Retinal pigment epithelial cell (primary cell): ENCODE data around the gene RAPGEF6.

Experiments
- DNase-seq: peaks from one replicate; pipeline ENCODE4 v3.0.0-alpha.2; 2010; ENCODE audit warnings: low read depth
- H3K4me3 ChIP-seq: 2 replicates; pipeline ENCODE4 v1.5.1; 2011; ENCODE audit warnings: mild to moderate bottlenecking, low read length, control low read depth, moderate library complexity
- CTCF ChIP-seq: conservative IDR thresholded peaks from 2 replicates; pipeline ENCODE4 v1.5.1; 2011; ENCODE audit warnings: low read depth, low read length, control low read depth, inconsistent platforms

RAPGEF6 gene

GRCh38 chr5:131575660-131576227 is 59.3 kb downstream of the RAPGEF6 start:
- H3K4me3 ChIP-seq = no peak overlapping the region
- no peak for TF ChIP-seq CTCF
- DNase-seq = no peak

GRCh38 chr5:131571669-131572168 is 63.3 kb downstream of the RAPGEF6 start:
- H3K4me3 ChIP-seq = no peak overlapping the region
- no peak for DNase-seq
- no peak for TF ChIP-seq CTCF

GRCh38 chr5:131570757-131571156 is 64.3 kb downstream of the RAPGEF6 start:
- no peak for TF ChIP-seq CTCF
- DNase-seq = no peak
- no peak overlapping the region for H3K4me3 ChIP-seq

- H3K4me3 ChIP-seq = no peak overlapping the region
- DNase-seq = no peak
- TF ChIP-seq CTCF = no peak
These were observed 70.8 kb downstream of the RAPGEF6 start for GRCh38 chr5:131564229-131564652.

- TF ChIP-seq CTCF = no peak
- DNase-seq = no peak
These were observed 71.4 kb downstream of the RAPGEF6 start for GRCh38 chr5:131563434-131564228.

GRCh38 chr5:131550606-131551005 is 84.4 kb downstream of the RAPGEF6 start:
- H3K4me3 ChIP-seq = no peak overlapping the region
- no peak for TF ChIP-seq CTCF
- DNase-seq = no peak

More at GRCh38 chr5:131563434-131564228, 71.4 kb downstream of the RAPGEF6 start:
- H3K4me3 ChIP-seq = no peak overlapping the region

- no peak overlapping the region for H3K4me3 ChIP-seq
- no peak for DNase-seq
- TF ChIP-seq CTCF = no peak
These were observed 86.9 kb downstream of the RAPGEF6 start for GRCh38 chr5:131548176-131548575.
